GM12878 (cell line): Measurements from ENCODE around the gene RBPMS2. TPM values are rescaled to one million over a fixed set of nuclear protein-coding genes. Genes with fewer than 3 reads are reported as not detected.

ENCODE experiments used
- ATAC-seq: fragments of 200-7000 bp; cut with Tn5 transposase; 3 replicates; pipeline ENCODE4 v1.9.1; 2020; ENCODE audit warnings: mild to moderate bottlenecking, moderate library complexity
- BruUV-seq: library from RNA; stranded (reverse); fragments of 400-500 nt; replicated peaks from 2 replicates; lab custom pipeline; 2021; lab: Mats Ljungman, UMichigan
- CTCF ChIA-PET: fragments of 300-600 bp; sonication (Branson Sonifier 250); formaldehyde crosslinking; extraction: SDS; loops from one replicate; lab custom pipeline; 2021; ENCODE audit warnings: inconsistent platforms; lab: Yijun Ruan, JAX
- POLR2A ChIA-PET: fragments of 350-600 bp; formaldehyde crosslinking; extraction: SDS; loops from one replicate; lab custom pipeline; 2021; ENCODE audit warnings: inconsistent platforms; lab: Charles Lee
- RAD21 ChIA-PET: fragments of 300-600 bp; sonication (Branson Sonifier 250); formaldehyde crosslinking; loops from one replicate; lab custom pipeline; 2023; ENCODE audit warnings: antibody characterized with exemption; ENCODE audit not compliant: unreplicated experiment; lab: Charles Lee
- SMC1A ChIA-PET: fragments of 300-600 bp; sonication (Branson Sonifier 250); formaldehyde crosslinking; loops from one replicate; lab custom pipeline; 2023; ENCODE audit not compliant: unreplicated experiment, uncharacterized antibody; lab: Charles Lee
- DNase-seq: peaks from one replicate; pipeline ENCODE4 v3.0.0-alpha.2; 2011; ENCODE audit warnings: low read depth, low spot score
- FAIRE-seq: peaks from 3 replicates; lab custom pipeline; 2011; peaks lifted over from hg19 to GRCh38; lab: Jason Lieb, UNC
- H2AFZ ChIP-seq: 2 replicates; pipeline ENCODE4 v1.6.0; 2011; ENCODE audit warnings: low read depth, low read length, control low read depth; ENCODE audit not compliant: control insufficient read depth
- H3K27ac ChIP-seq: 2 replicates; pipeline ENCODE4 v1.5.1; 2011; ENCODE audit warnings: control low read depth; ENCODE audit not compliant: control insufficient read depth, insufficient read depth
- H3K27me3 ChIP-seq, 2 experiments: replicated peaks in 1 of 2; 2 replicates each; pipeline versions ENCODE4 v1.6.0 to v1.6.1; 2011; ENCODE audit warnings: low read length in 1 of 2; ENCODE audit not compliant: control insufficient read depth in 2 of 2, insufficient read depth in 2 of 2
- H3K36me3 ChIP-seq, 2 experiments: 2 replicates each; pipeline ENCODE4 v1.5.1; 2011; ENCODE audit warnings: low read length in 1 of 2; ENCODE audit not compliant: control insufficient read depth in 2 of 2, insufficient read depth in 2 of 2
- H3K4me1 ChIP-seq: 2 replicates; pipeline ENCODE4 v1.6.1; 2011; ENCODE audit warnings: mild to moderate bottlenecking, low read length, moderate library complexity, mixed read lengths; ENCODE audit not compliant: control insufficient read depth, insufficient read depth
- H3K4me2 ChIP-seq: 2 replicates; pipeline ENCODE4 v1.6.0; 2011; ENCODE audit warnings: control low read depth; ENCODE audit not compliant: control insufficient read depth, insufficient read depth
- H3K4me3 ChIP-seq: fragments of 200-600 bp; sonication (generic); 2 replicates; pipeline ENCODE4 v1.5.1; 2016
- H3K79me2 ChIP-seq: 2 replicates; pipeline ENCODE4 v1.6.0; 2011; ENCODE audit warnings: low read length; ENCODE audit not compliant: control insufficient read depth, insufficient read depth
- H3K9ac ChIP-seq: 2 replicates; pipeline ENCODE4 v1.8.0; 2011; ENCODE audit warnings: low read length, control low read depth, mixed read lengths; ENCODE audit not compliant: control insufficient read depth, insufficient read depth
- H3K9me3 ChIP-seq: replicated peaks from 3 replicates; pipeline ENCODE4 v1.5.1; 2011; ENCODE audit warnings: mild to moderate bottlenecking, low read length; ENCODE audit not compliant: control insufficient read depth, insufficient read depth
- H4K20me1 ChIP-seq: 2 replicates; pipeline ENCODE4 v1.6.0; 2011; ENCODE audit not compliant: control insufficient read depth, insufficient read depth
- BHLHE40 ChIP-seq, 2 experiments: fragments of 450-650 bp in 1 of 2; IDR thresholded peaks; 2 replicates each; pipeline ENCODE4 v1.6.1; 2011 to 2017; ENCODE audit warnings: low read depth in 2 of 2, borderline replicate concordance in 1 of 2, improper control_type of control experiment in 1 of 2, low read length in 1 of 2, mild to moderate bottlenecking in 1 of 2
- CHD1 ChIP-seq: IDR thresholded peaks from 2 replicates; pipeline ENCODE4 v1.6.1; 2012; ENCODE audit warnings: low read depth, low read length, improper control_type of control experiment
- CREB1 ChIP-seq: IDR thresholded peaks from 2 replicates; pipeline ENCODE4 v1.6.1; 2012; ENCODE audit warnings: low read depth, mild to moderate bottlenecking, inconsistent platforms
- CREM ChIP-seq: IDR thresholded peaks from 2 replicates; pipeline ENCODE4 v1.6.1; 2014; ENCODE audit warnings: antibody characterized with exemption, low read depth
- DPF2 ChIP-seq: fragments of 450-650 bp; IDR thresholded peaks from 2 replicates; pipeline ENCODE4 v1.6.1; 2017; ENCODE audit warnings: mild to moderate bottlenecking
- MEF2A ChIP-seq: IDR thresholded peaks from 2 replicates; pipeline ENCODE4 v1.6.1; 2011; ENCODE audit warnings: low read depth, mild to moderate bottlenecking, low read length, moderate library complexity; ENCODE audit not compliant: insufficient read depth
- MEF2B ChIP-seq: fragments of 450-650 bp; IDR thresholded peaks from 2 replicates; pipeline ENCODE4 v1.6.1; 2018; ENCODE audit warnings: mild to moderate bottlenecking, moderate library complexity; ENCODE audit not compliant: partially characterized antibody, poor library complexity, severe bottlenecking
- NFXL1 ChIP-seq: fragments of 450-650 bp; IDR thresholded peaks from 2 replicates; pipeline ENCODE4 v1.6.1; 2017; ENCODE audit warnings: antibody characterized with exemption, mild to moderate bottlenecking, borderline replicate concordance
- NRF1 ChIP-seq: conservative IDR thresholded peaks from 2 replicates; pipeline ENCODE4 v1.6.1; 2011; ENCODE audit warnings: mild to moderate bottlenecking, low read depth, low read length, improper control_type of control experiment
- POU2F2 ChIP-seq: IDR thresholded peaks from 3 replicates; pipeline ENCODE4 v1.6.1; 2011; ENCODE audit warnings: low read depth, mild to moderate bottlenecking, low read length, borderline replicate concordance
- RAD21 ChIP-seq: IDR thresholded peaks from 2 replicates; pipeline ENCODE4 v1.6.1; 2011; ENCODE audit warnings: mild to moderate bottlenecking, low read depth, low read length, moderate library complexity; ENCODE audit not compliant: insufficient read depth
- RB1 ChIP-seq: fragments of 450-650 bp; formaldehyde crosslinking; IDR thresholded peaks from 2 replicates; pipeline ENCODE4 v1.6.1; 2017; ENCODE audit warnings: mild to moderate bottlenecking, borderline replicate concordance
- RELB ChIP-seq: fragments of 450-650 bp; IDR thresholded peaks from 2 replicates; pipeline ENCODE4 v1.6.1; 2017; ENCODE audit warnings: low read depth, mild to moderate bottlenecking, moderate library complexity
- RUNX3 ChIP-seq: IDR thresholded peaks from 2 replicates; pipeline ENCODE4 v1.6.1; 2012; ENCODE audit warnings: low read length, inconsistent platforms
- SPI1 ChIP-seq: IDR thresholded peaks from 2 replicates; pipeline ENCODE4 v1.6.1; 2011; ENCODE audit warnings: low read depth, mild to moderate bottlenecking, low read length, moderate library complexity, borderline replicate concordance; ENCODE audit not compliant: insufficient read depth
- SUPT20H ChIP-seq: IDR thresholded peaks from 2 replicates; pipeline ENCODE4 v1.6.1; 2011; ENCODE audit warnings: low read depth, mild to moderate bottlenecking, low read length, moderate library complexity, borderline replicate concordance; ENCODE audit not compliant: control insufficient read depth
- WGBS: methylation state at CpG from one replicate; pipeline ENCODE4 v1.1.6; 2016; ENCODE audit warnings: low lambda C conversion rate; ENCODE audit not compliant: insufficient replicate concordance, insufficient coverage; ENCODE audit errors: missing lambda C conversion rate; 5-methylcytosine and 5-hydroxymethylcytosine counted together
- in situ Hi-C: fragments of 300-500 bp; cut with MboI; formaldehyde crosslinking; loops from 9 replicates; pipeline ENCODE4 v1.14.3; 2018; ENCODE audit warnings: mixed read lengths
- intact Hi-C: fragments of 100-400 bp; cut with micrococcal nuclease; formaldehyde crosslinking; loops from one replicate; pipeline ENCODE4 v1.14.2; 2022; ENCODE audit not compliant: unreplicated experiment
- polyA plus RNA-seq, 11 experiments: library from polyadenylated mRNA; depleted of rRNA in 4 of 11; unstranded in 6 of 11; stranded (reverse) in 5 of 11; fragments of >200 nt; fragmentation: Nextera tagmentation in 4 of 11; fragmentation: Illumina TruSeq in 1 of 11; extraction: Ambion mirVana in 4 of 11; extraction: Trizol in 1 of 11; gene quantifications; 1 replicate in 1 of 11; 2 replicates in 10 of 11; pipeline versions ENCODE4 v1.2.1 to v1.2.3, GENCODE V29; 2011 to 2016; ENCODE audit warnings: inconsistent platforms in 2 of 11, missing spikeins in 2 of 11, low read depth in 1 of 11
- total RNA-seq, 4 experiments: library from RNA; depleted of rRNA in 3 of 4; stranded (reverse); fragments of >200 nt in 3 of 4; fragmentation: Illumina TruSeq in 1 of 4; extraction: Trizol in 1 of 4; gene quantifications; 2 replicates each; pipeline versions ENCODE4 v1.2.1 to v1.2.3, GENCODE V29; 2013 to 2021

Gene RBPMS2
- total and polyA plus RNA-seq, 10 of the 15 experiments (the other 5 are each of a cell fraction or from before 2014, with no cell fraction given) = 0.06 to 0.31 (median 0.19) TPM; not detected in 3

GRCh38 chr15:64716452-64716851 is 58.9 kb downstream of the RBPMS2 start:
- DNase-seq = no peak
- no peaks in the 10 kb centered on the region for H3K27me3 ChIP-seq
- TF ChIP-seq CHD1 (no peak), NFXL1 (no peak), CREM (no peak), MEF2A (no peak)
- no peaks in the 10 kb centered on the region for H3K36me3 ChIP-seq
- POLR2A ChIA-PET = interaction anchor here (0.6 kb wide), 2 partner anchors 62 to 286 kb away, joined by 3 to 4 read pairs; no protein-coding TSS in a partner anchor
- no TSS peak for BruUV-seq
- H3K9me3 ChIP-seq = no peaks in the 10 kb centered on the region
- intact Hi-C loops (no loop called here), in situ Hi-C loops (no loop called here)
- WGBS = 8% methylated on average over 2 of the region's 2 CpGs
- H3K4me2 ChIP-seq = no peak overlapping the region
- H3K4me1 ChIP-seq = no peaks in the 10 kb centered on the region
- no peak overlapping the region for H3K9ac ChIP-seq
- no peaks in the 10 kb centered on the region for H3K79me2 ChIP-seq
- no peak for FAIRE-seq
- H2AFZ ChIP-seq = no peak overlapping the region
- CTCF ChIA-PET = interaction anchor here (0.7 to 1.9 kb wide), 4 partner anchors 11 to 37 kb away, joined by 3 to 7 read pairs (median 6); no protein-coding TSS in a partner anchor
- no peak overlapping the region for H3K27ac ChIP-seq
- no peaks in the 10 kb centered on the region for H4K20me1 ChIP-seq
- SMC1A ChIA-PET = interaction anchor here (1.6 to 1.9 kb wide), 2 partner anchors 10 to 11 kb away, joined by 7 to 9 read pairs; no protein-coding TSS in a partner anchor
- H3K4me3 ChIP-seq = no peak overlapping the region
- RAD21 ChIA-PET = interaction anchor here (0.6 to 1.7 kb wide), 3 partner anchors 11 to 93 kb away, joined by 3 to 6 read pairs (median 3); no protein-coding TSS in a partner anchor
- ATAC-seq = no peak

GRCh38 chr15:64713592-64713991 is 61.8 kb downstream of the RBPMS2 start:
- no TSS peak for BruUV-seq
- ChIA-PET POLR2A (no interaction called here), RAD21 (no interaction called here), SMC1A (no interaction called here), CTCF (no interaction called here)
- no peaks in the 10 kb centered on the region for H4K20me1 ChIP-seq
- FAIRE-seq (no peak), DNase-seq (no peak), ATAC-seq (no peak)
- H3K9me3 ChIP-seq = no peaks in the 10 kb centered on the region
- intact Hi-C loops (no loop called here), in situ Hi-C loops (no loop called here)
- H3K4me2 ChIP-seq = no peak overlapping the region
- H3K9ac ChIP-seq = no peak overlapping the region
- no peak overlapping the region for H2AFZ ChIP-seq
- no peaks in the 10 kb centered on the region for H3K36me3 ChIP-seq
- no peaks in the 10 kb centered on the region for H3K4me1 ChIP-seq
- 72% methylated on average over 6 of the region's 6 CpGs for WGBS
- no peaks in the 10 kb centered on the region for H3K79me2 ChIP-seq
- H3K27ac ChIP-seq = no peak overlapping the region
- H3K4me3 ChIP-seq = no peak overlapping the region
- no peaks in the 10 kb centered on the region for H3K27me3 ChIP-seq
- TF ChIP-seq RELB (no peak), RAD21 (no peak), RUNX3 (no peak), SUPT20H (no peak), SPI1 (no peak), MEF2B (no peak), CREB1 (no peak), BHLHE40 (IDR thresholded peaks at IDR 0.05; ENCODE audit: borderline replicate concordance in 1 of 2, low read depth in 2 of 2, low read length in 1 of 2) (no peak), NRF1 (no peak), POU2F2 (no peak), RB1 (no peak), DPF2 (no peak)
